H1 (cell line): ENCODE data around the gene PDSS1. TPM values are rescaled to one million over a fixed set of nuclear protein-coding genes. Genes with fewer than 3 reads are reported as not detected.

ENCODE experiments used
- CTCF ChIA-PET: fragments of 300-600 bp; sonication (Branson Sonifier 250); formaldehyde crosslinking; loops from one replicate; lab custom pipeline; 2021; ENCODE audit not compliant: partially characterized antibody; lab: Charles Lee
- POLR2A ChIA-PET: fragments of 300-600 bp; sonication (Branson Sonifier 250); formaldehyde crosslinking; loops from one replicate; lab custom pipeline; 2021; ENCODE audit warnings: inconsistent platforms; ENCODE audit not compliant: partially characterized antibody; lab: Charles Lee
- DNase-seq, 2 experiments: peaks; one replicate each; pipeline versions ENCODE4 v3.0.0 to v3.0.0-alpha.2; 2010 to 2022; ENCODE audit warnings: low spot score in 2 of 2, low read depth in 1 of 2, mixed read lengths in 1 of 2
- FAIRE-seq: peaks from 2 replicates; lab custom pipeline; 2011; peaks lifted over from hg19 to GRCh38; lab: Jason Lieb, UNC
- H2AFZ ChIP-seq: 2 replicates; pipeline ENCODE4 v1.8.1; 2012; ENCODE audit warnings: low read length, inconsistent platforms
- H2AK5ac ChIP-seq: 2 replicates; pipeline ENCODE4 v1.6.1; 2013; ENCODE audit warnings: low read depth, low read length
- H2BK120ac ChIP-seq: replicated peaks from 2 replicates; pipeline ENCODE3; 2013; ENCODE audit warnings: low read depth, low read length, inconsistent platforms
- H2BK12ac ChIP-seq: 2 replicates; pipeline ENCODE4 v1.6.1; 2013; ENCODE audit warnings: low read depth, low read length
- H2BK15ac ChIP-seq: 2 replicates; pipeline ENCODE4 v1.6.1; 2013; ENCODE audit warnings: low read length
- H2BK20ac ChIP-seq: 2 replicates; pipeline ENCODE4 v1.6.1; 2013; ENCODE audit warnings: low read length
- H2BK5ac ChIP-seq: 2 replicates; pipeline ENCODE4 v1.6.1; 2013; ENCODE audit warnings: low read depth, low read length
- H3K14ac ChIP-seq: 2 replicates; pipeline ENCODE4 v1.6.1; 2013; ENCODE audit warnings: inconsistent platforms; ENCODE audit not compliant: insufficient read length
- H3K18ac ChIP-seq: 2 replicates; pipeline ENCODE4 v1.6.1; 2013; ENCODE audit warnings: low read length; ENCODE audit errors: extremely low read depth
- H3K23ac ChIP-seq: 2 replicates; pipeline ENCODE4 v1.6.1; 2013; ENCODE audit warnings: inconsistent platforms; ENCODE audit not compliant: insufficient read length
- H3K23me2 ChIP-seq: 2 replicates; pipeline ENCODE4 v1.6.1; 2013; ENCODE audit warnings: low read depth, low read length
- H3K27ac ChIP-seq: 2 replicates; pipeline ENCODE4 v1.6.1; 2011; ENCODE audit warnings: low read depth, low read length, inconsistent platforms
- H3K27me3 ChIP-seq, 4 experiments: replicated peaks in 1 of 4; 1 replicate in 1 of 4; 2 replicates in 3 of 4; pipeline versions ENCODE4 v1.6.1 to v1.8.1; 2011 to 2013; ENCODE audit warnings: low read length in 3 of 4, mild to moderate bottlenecking in 3 of 4, inconsistent platforms in 2 of 4, mixed read lengths in 2 of 4, moderate library complexity in 1 of 4; ENCODE audit not compliant: control insufficient read depth in 3 of 4, insufficient read depth in 3 of 4; ENCODE audit errors: extremely low read depth in 1 of 4
- H3K36me3 ChIP-seq, 4 experiments: 2 replicates each; pipeline versions ENCODE4 v1.6.1 to v1.8.1; 2011 to 2013; ENCODE audit warnings: mild to moderate bottlenecking in 4 of 4, low read length in 3 of 4, moderate library complexity in 2 of 4, control low read depth in 1 of 4, inconsistent platforms in 1 of 4; ENCODE audit not compliant: insufficient read depth in 4 of 4, control insufficient read depth in 2 of 4
- H3K4ac ChIP-seq: replicated peaks from 2 replicates; pipeline ENCODE3; 2013; ENCODE audit warnings: low read length, low read depth, mixed read lengths, inconsistent platforms; ENCODE audit not compliant: insufficient read length
- H3K4me1 ChIP-seq, 4 experiments: replicated peaks in 1 of 4; 1 replicate in 1 of 4; 2 replicates in 3 of 4; pipeline versions ENCODE4 v1.6.1 to v1.8.1; 2011 to 2013; ENCODE audit warnings: low read length in 3 of 4, inconsistent platforms in 2 of 4, mixed read lengths in 1 of 4; ENCODE audit not compliant: insufficient read depth in 4 of 4, control insufficient read depth in 3 of 4
- H3K4me2 ChIP-seq, 2 experiments: 2 replicates each; pipeline versions ENCODE4 v1.6.1 to v1.8.1; 2011 to 2013; ENCODE audit warnings: low read depth in 2 of 2, low read length in 2 of 2, control low read depth in 1 of 2, inconsistent platforms in 1 of 2, mild to moderate bottlenecking in 1 of 2; ENCODE audit not compliant: insufficient read depth in 1 of 2
- H3K4me3 ChIP-seq, 4 experiments: fragments of 200-600, 300-600 bp in 1 of 4; sonication (generic), shearing (Covaris generic), sonication (Bioruptor Twin) in 1 of 4; 2 replicates each; pipeline versions ENCODE4 v1.5.1 to v1.8.1; 2011 to 2016; ENCODE audit warnings: low read length in 4 of 4, low read depth in 3 of 4, control low read depth in 2 of 4, inconsistent platforms in 2 of 4, mild to moderate bottlenecking in 2 of 4, mixed read lengths in 1 of 4, moderate library complexity in 1 of 4; ENCODE audit not compliant: insufficient read depth in 2 of 4; ENCODE audit errors: extremely low read depth in 1 of 4
- H3K56ac ChIP-seq: replicated peaks from 2 replicates; pipeline ENCODE3; 2013; ENCODE audit warnings: low read depth, mild to moderate bottlenecking, mixed read lengths, low read length, inconsistent platforms; ENCODE audit not compliant: insufficient read length
- H3K79me1 ChIP-seq: 2 replicates; pipeline ENCODE4 v1.6.1; 2013; ENCODE audit warnings: low read depth, low read length, control low read depth
- H3K79me2 ChIP-seq, 2 experiments: 2 replicates each; pipeline versions ENCODE4 v1.6.1 to v1.8.1; 2012 to 2013; ENCODE audit warnings: low read length in 2 of 2, mild to moderate bottlenecking in 2 of 2, inconsistent platforms in 1 of 2; ENCODE audit not compliant: insufficient read depth in 2 of 2, control insufficient read depth in 1 of 2
- H3K9ac ChIP-seq, 4 experiments: replicated peaks in 1 of 4; 1 replicate in 1 of 4; 2 replicates in 3 of 4; pipeline versions ENCODE4 v1.6.1 to v1.8.1; 2011 to 2013; ENCODE audit warnings: low read depth in 3 of 4, low read length in 3 of 4, control low read depth in 2 of 4, mild to moderate bottlenecking in 2 of 4, moderate library complexity in 2 of 4, inconsistent platforms in 1 of 4; ENCODE audit errors: extremely low read depth in 1 of 4
- H3K9me3 ChIP-seq, 2 experiments: 2 replicates each; pipeline versions ENCODE4 v1.6.1 to v1.8.1; 2012 to 2013; ENCODE audit warnings: mild to moderate bottlenecking in 2 of 2, moderate library complexity in 2 of 2, control low read depth in 1 of 2, inconsistent platforms in 1 of 2, low read depth in 1 of 2, low read length in 1 of 2, mixed read lengths in 1 of 2; ENCODE audit not compliant: insufficient read depth in 2 of 2
- H4K20me1 ChIP-seq, 2 experiments: replicated peaks in 1 of 2; 2 replicates each; pipeline versions ENCODE3 to v1.8.1; 2011 to 2013; ENCODE audit warnings: inconsistent platforms in 2 of 2, low read length in 2 of 2, mild to moderate bottlenecking in 1 of 2; ENCODE audit not compliant: insufficient read depth in 2 of 2, control insufficient read depth in 1 of 2
- H4K5ac ChIP-seq: 2 replicates; pipeline ENCODE4 v1.6.1; 2013; ENCODE audit warnings: low read length, low read depth, mixed read lengths, inconsistent platforms; ENCODE audit not compliant: insufficient read length
- H4K8ac ChIP-seq: 2 replicates; pipeline ENCODE4 v1.8.0; 2013; ENCODE audit warnings: mild to moderate bottlenecking, moderate library complexity, low read length, inconsistent platforms; ENCODE audit not compliant: insufficient read depth; ENCODE audit errors: extremely low read depth
- H4K91ac ChIP-seq: replicated peaks from 2 replicates; pipeline ENCODE3; 2013; ENCODE audit warnings: low read length, mixed read lengths, inconsistent platforms; ENCODE audit not compliant: insufficient read length
- HDAC2 ChIP-seq, 2 experiments: fragments of 300-600 bp in 1 of 2; sonication (generic) in 1 of 2; IDR thresholded peaks; 2 replicates each; pipeline ENCODE4 v1.6.1; 2011 to 2012; ENCODE audit warnings: low read depth in 2 of 2, low read length in 2 of 2, mild to moderate bottlenecking in 2 of 2, moderate library complexity in 2 of 2, borderline replicate concordance in 1 of 2, inconsistent platforms in 1 of 2
- KDM5A ChIP-seq: fragments of 200-600 bp; IDR thresholded peaks from 2 replicates; pipeline ENCODE4 v1.7.1; 2012; ENCODE audit warnings: mild to moderate bottlenecking, low read length, inconsistent platforms, mixed read lengths
- POU5F1 ChIP-seq: IDR thresholded peaks from 2 replicates; pipeline ENCODE4 v1.6.1; 2011; ENCODE audit warnings: low read depth, mild to moderate bottlenecking, low read length, moderate library complexity
- TBP ChIP-seq: IDR thresholded peaks from 2 replicates; pipeline ENCODE4 v1.6.1; 2011; ENCODE audit warnings: low read depth, low read length, improper control_type of control experiment
- WGBS, 2 experiments: shearing (Covaris generic) in 1 of 2; methylation state at CpG; one replicate each; pipeline versions ENCODE4 v1.1.6 to v1.1.7; 2013 to 2015; ENCODE audit warnings: low lambda C conversion rate in 2 of 2, mixed read lengths in 2 of 2, inconsistent platforms in 1 of 2, low coverage in 1 of 2, missing lambda C conversion rate in 1 of 2; ENCODE audit not compliant: insufficient replicate concordance in 2 of 2, insufficient coverage in 1 of 2, insufficient read length in 1 of 2; ENCODE audit errors: extremely low coverage in 1 of 2, missing lambda C conversion rate in 1 of 2; 5-methylcytosine and 5-hydroxymethylcytosine counted together
- polyA plus RNA-seq, 7 experiments: library from polyadenylated mRNA; depleted of rRNA in 3 of 7; stranded (reverse) in 5 of 7; unstranded in 2 of 7; fragments of >200 nt in 5 of 7; fragments of 200-250 nt in 2 of 7; gene quantifications; 1 replicate in 5 of 7; 2 replicates in 1 of 7; 4 replicates in 1 of 7; pipeline versions ENCODE4 v1.2.1 to v1.2.3, GENCODE V29; 2011 to 2013; ENCODE audit warnings: missing spikeins in 2 of 7, mixed read lengths in 2 of 7
- total RNA-seq: library from RNA; stranded (reverse); fragmentation: NEBNext Ultra II Directional; extraction: Animal tissue kit (Norgen Biotek cat#: 25700); gene quantifications from 2 replicates; pipeline ENCODE4 v1.2.1, GENCODE V29; 2021

PDSS1 gene
- total and polyA plus RNA-seq, 2 of the 8 experiments (the other 6 are each of a cell fraction or from before 2014, with no cell fraction given), result 21.3 to 26.0 TPM

- no peak overlapping the region for H2BK15ac ChIP-seq
- no peak overlapping the region for H3K4ac ChIP-seq
- H2BK12ac ChIP-seq, result no peak overlapping the region
- H3K4me2 ChIP-seq, result no peak overlapping the region
- no peak overlapping the region for H3K18ac ChIP-seq
- no peak overlapping the region for H2AK5ac ChIP-seq
- no peak overlapping the region for H2BK120ac ChIP-seq
- no peak overlapping the region for H4K8ac ChIP-seq
- H3K36me3 ChIP-seq, result no peaks in the 10 kb centered on the region
- H2BK5ac ChIP-seq, result no peak overlapping the region
- 60% methylated on average over 6 of the region's 6 CpGs; no CpG with 5 or more reads in 1 of the 2 experiments for WGBS, 2 experiments
- no peak for FAIRE-seq
- no peak overlapping the region for H3K56ac ChIP-seq
- no peak for DNase-seq
- CTCF ChIA-PET, result interaction anchor here (0.7 to 1.4 kb wide), 3 partner anchors 11 to 43 kb away, joined by 3 to 4 read pairs (median 3); no protein-coding TSS in a partner anchor
- no peak overlapping the region for H2AFZ ChIP-seq
- H3K9ac ChIP-seq, result no peak overlapping the region
- H3K4me1 ChIP-seq, result no peaks in the 10 kb centered on the region
- no peak overlapping the region for H3K4me3 ChIP-seq
- H4K20me1 ChIP-seq, result no peaks in the 10 kb centered on the region
- TF ChIP-seq POU5F1 (no peak), TBP (no peak), KDM5A (no peak), HDAC2 (IDR thresholded peaks at IDR 0.05; ENCODE audit: borderline replicate concordance in 1 of 2, low read depth in 2 of 2, low read length in 2 of 2) (no peak)
- POLR2A ChIA-PET, result no interaction called here
- H4K91ac ChIP-seq, result no peak overlapping the region
- no peaks in the 10 kb centered on the region for H3K9me3 ChIP-seq
- no peak overlapping the region for H3K27ac ChIP-seq
- H3K14ac ChIP-seq, result no peak overlapping the region
- no peak overlapping the region for H3K23ac ChIP-seq
- H2BK20ac ChIP-seq, result no peak overlapping the region
- H3K27me3 ChIP-seq, result no peaks in the 10 kb centered on the region
- H3K23me2 ChIP-seq, result no peaks in the 10 kb centered on the region
- H3K79me1 ChIP-seq, result no peaks in the 10 kb centered on the region
- no peaks in the 10 kb centered on the region for H3K79me2 ChIP-seq
- no peak overlapping the region for H4K5ac ChIP-seq
These were observed 6.6 kb upstream of the PDSS1 start for GRCh38 chr10:26690731-26691475.
